Measurements from ENCODE around the gene POLR3B. TPM values are rescaled to one million over a fixed set of nuclear protein-coding genes. Genes with fewer than 3 reads are reported as not detected.

The POLR3B gene
- total RNA-seq, 1 donor from 2014 or later = 8.1 TPM

- DNase-seq (ENCODE audit: extremely low spot score, unreplicated experiment) = no peak
- no peak overlapping the region for H3K27ac Mint-ChIP-seq (ENCODE audit: unreplicated experiment)
- no peaks in the 10 kb centered on the region for H3K9me3 Mint-ChIP-seq (ENCODE audit: unreplicated experiment)
- no peaks in the 10 kb centered on the region for H3K4me1 Mint-ChIP-seq (ENCODE audit: unreplicated experiment)
- H3K4me3 Mint-ChIP-seq (ENCODE audit: unreplicated experiment) = no peak overlapping the region
- H3K36me3 Mint-ChIP-seq (ENCODE audit: unreplicated experiment) = peaks cover 20% of the 10 kb centered on the region
- no peak for TF ChIP-seq CTCF (IDR thresholded peaks at IDR 0.05)
- H3K27me3 Mint-ChIP-seq (ENCODE audit: unreplicated experiment) = no peaks in the 10 kb centered on the region
Measured at GRCh38 chr12:106442575-106442974, 85.0 kb downstream of the POLR3B start.

DNA sequence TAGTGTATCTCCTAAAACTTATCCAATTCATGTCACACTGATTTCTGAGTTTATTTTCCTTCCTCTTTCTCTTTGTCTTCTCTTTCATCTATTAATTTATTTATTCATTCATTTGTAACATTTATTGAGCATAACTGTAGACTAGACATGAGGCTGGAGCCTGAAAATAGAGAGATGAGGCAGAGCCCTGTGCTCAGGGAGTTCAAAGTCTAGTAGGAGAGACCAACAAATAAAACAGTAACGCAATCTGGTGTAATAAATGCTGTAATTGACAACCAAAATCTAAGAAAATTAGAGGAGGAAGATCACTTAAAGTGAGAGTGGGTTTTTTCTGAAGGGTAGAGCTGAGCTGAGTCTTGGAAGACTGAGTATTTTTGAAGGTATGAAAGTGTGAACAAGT is 87.5 kb downstream of the POLR3B start:
- Mint-ChIP-seq H3K4me3 (ENCODE audit: unreplicated experiment) (no peak overlapping the region), H3K27me3 (ENCODE audit: unreplicated experiment) (no peaks in the 10 kb centered on the region), H3K27ac (ENCODE audit: unreplicated experiment) (no peak overlapping the region), H3K36me3 (ENCODE audit: unreplicated experiment) (peaks cover 17% of the 10 kb centered on the region), H3K4me1 (ENCODE audit: unreplicated experiment) (no peaks in the 10 kb centered on the region), H3K9me3 (ENCODE audit: unreplicated experiment) (peaks cover 3% of the 10 kb centered on the region)
- no peak for DNase-seq (ENCODE audit: extremely low spot score, unreplicated experiment)
- no peak for TF ChIP-seq CTCF (IDR thresholded peaks at IDR 0.05)

- H3K4me1 Mint-ChIP-seq (ENCODE audit: unreplicated experiment) = no peaks in the 10 kb centered on the region
- no peak for DNase-seq (ENCODE audit: extremely low spot score, unreplicated experiment)
- H3K27me3 Mint-ChIP-seq (ENCODE audit: unreplicated experiment) = no peaks in the 10 kb centered on the region
- peaks cover 13% of the 10 kb centered on the region for H3K36me3 Mint-ChIP-seq (ENCODE audit: unreplicated experiment)
- no peak for TF ChIP-seq CTCF (IDR thresholded peaks at IDR 0.05)
- no peak overlapping the region for H3K27ac Mint-ChIP-seq (ENCODE audit: unreplicated experiment)
- H3K4me3 Mint-ChIP-seq (ENCODE audit: unreplicated experiment) = no peak overlapping the region
- H3K9me3 Mint-ChIP-seq (ENCODE audit: unreplicated experiment) = peaks cover 3% of the 10 kb centered on the region
Measured at GRCh38 chr12:106445959-106446358, 88.4 kb downstream of the POLR3B start.

- Mint-ChIP-seq H3K4me3 (ENCODE audit: unreplicated experiment) (no peak overlapping the region), H3K27me3 (ENCODE audit: unreplicated experiment) (no peaks in the 10 kb centered on the region), H3K36me3 (ENCODE audit: unreplicated experiment) (peaks cover 13% of the 10 kb centered on the region), H3K4me1 (ENCODE audit: unreplicated experiment) (no peaks in the 10 kb centered on the region), H3K9me3 (ENCODE audit: unreplicated experiment) (peaks cover 3% of the 10 kb centered on the region), H3K27ac (ENCODE audit: unreplicated experiment) (no peak overlapping the region)
- TF ChIP-seq CTCF (IDR thresholded peaks at IDR 0.05) = no peak
- no peak for DNase-seq (ENCODE audit: extremely low spot score, unreplicated experiment)
Measured at GRCh38 chr12:106446419-106447092, 89.0 kb downstream of the POLR3B start.

DNA sequence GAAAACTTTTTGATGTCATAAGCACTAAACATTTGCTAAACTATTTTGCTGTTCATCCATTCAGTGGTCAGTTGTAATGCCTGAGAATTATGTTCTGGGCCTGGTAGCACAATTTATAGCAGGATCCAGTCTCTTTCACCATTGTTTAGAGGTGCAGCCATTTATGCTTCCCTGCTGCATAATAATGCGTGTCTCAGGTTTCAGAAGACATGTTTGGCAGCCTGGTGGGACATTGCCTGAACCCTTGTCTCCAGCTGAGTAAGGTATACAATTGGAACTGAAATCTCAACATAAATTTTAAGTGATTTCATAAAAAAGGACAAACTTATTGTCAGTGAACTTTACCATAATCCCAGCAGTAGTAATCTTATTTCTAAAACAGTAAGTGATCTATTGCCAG is 94.8 kb downstream of the POLR3B start:
- Mint-ChIP-seq H3K9me3 (ENCODE audit: unreplicated experiment) (peaks cover 3% of the 10 kb centered on the region), H3K4me1 (ENCODE audit: unreplicated experiment) (no peaks in the 10 kb centered on the region), H3K27ac (ENCODE audit: unreplicated experiment) (no peak overlapping the region), H3K4me3 (ENCODE audit: unreplicated experiment) (no peak overlapping the region), H3K36me3 (ENCODE audit: unreplicated experiment) (peaks cover 7% of the 10 kb centered on the region), H3K27me3 (ENCODE audit: unreplicated experiment) (no peaks in the 10 kb centered on the region)
- TF ChIP-seq CTCF (IDR thresholded peaks at IDR 0.05) = no peak
- DNase-seq (ENCODE audit: extremely low spot score, unreplicated experiment) = no peak

All from osteocyte (in vitro differentiated cells).